GM12874 (cell line): ENCODE results near the gene TUBA1A.

ENCODE experiments used
- TF ChIP-seq, protein P1 (sequence below): IDR thresholded peaks from 2 replicates; pipeline ENCODE4 v1.5.1; 2011; ENCODE audit warnings: low read depth, mild to moderate bottlenecking, control low read depth, low read length, moderate library complexity; ENCODE audit not compliant: insufficient read depth

The TUBA1A gene

DNA sequence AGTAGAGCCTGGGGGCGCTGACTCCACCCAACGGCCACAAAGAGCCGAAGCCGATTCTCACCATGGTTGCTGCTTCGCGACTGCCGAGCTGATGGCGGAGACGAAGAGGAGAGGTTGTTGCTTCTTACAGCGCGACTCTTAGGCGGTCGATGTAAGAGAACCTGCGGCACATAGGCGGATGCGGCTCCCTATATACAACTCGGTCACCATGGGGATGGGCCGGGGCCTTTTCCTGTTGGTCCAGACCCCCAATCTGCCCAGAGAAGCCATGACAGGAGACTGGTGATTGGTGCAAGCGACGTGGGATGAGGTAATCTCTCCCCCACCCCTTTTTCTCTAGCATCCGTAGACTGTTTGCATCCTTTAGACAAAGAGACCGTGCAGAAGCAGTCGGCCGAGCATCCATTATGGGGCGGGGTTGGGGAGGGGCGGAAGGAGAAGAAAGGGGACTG is at the start of gene TUBA1A:
TUBA1A (minus strand) TSS at position 165 of the 452 bp plus-strand sequence; CDS start at position 64, 101 bp downstream.
- TF ChIP-seq, protein P1, sequence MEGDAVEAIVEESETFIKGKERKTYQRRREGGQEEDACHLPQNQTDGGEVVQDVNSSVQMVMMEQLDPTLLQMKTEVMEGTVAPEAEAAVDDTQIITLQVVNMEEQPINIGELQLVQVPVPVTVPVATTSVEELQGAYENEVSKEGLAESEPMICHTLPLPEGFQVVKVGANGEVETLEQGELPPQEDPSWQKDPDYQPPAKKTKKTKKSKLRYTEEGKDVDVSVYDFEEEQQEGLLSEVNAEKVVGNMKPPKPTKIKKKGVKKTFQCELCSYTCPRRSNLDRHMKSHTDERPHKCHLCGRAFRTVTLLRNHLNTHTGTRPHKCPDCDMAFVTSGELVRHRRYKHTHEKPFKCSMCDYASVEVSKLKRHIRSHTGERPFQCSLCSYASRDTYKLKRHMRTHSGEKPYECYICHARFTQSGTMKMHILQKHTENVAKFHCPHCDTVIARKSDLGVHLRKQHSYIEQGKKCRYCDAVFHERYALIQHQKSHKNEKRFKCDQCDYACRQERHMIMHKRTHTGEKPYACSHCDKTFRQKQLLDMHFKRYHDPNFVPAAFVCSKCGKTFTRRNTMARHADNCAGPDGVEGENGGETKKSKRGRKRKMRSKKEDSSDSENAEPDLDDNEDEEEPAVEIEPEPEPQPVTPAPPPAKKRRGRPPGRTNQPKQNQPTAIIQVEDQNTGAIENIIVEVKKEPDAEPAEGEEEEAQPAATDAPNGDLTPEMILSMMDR, result no peak

- TF ChIP-seq, protein P1, result no peak
Observed at GRCh38 chr12:49236423-49236822, 47.5 kb upstream of the TUBA1A start.

DNA sequence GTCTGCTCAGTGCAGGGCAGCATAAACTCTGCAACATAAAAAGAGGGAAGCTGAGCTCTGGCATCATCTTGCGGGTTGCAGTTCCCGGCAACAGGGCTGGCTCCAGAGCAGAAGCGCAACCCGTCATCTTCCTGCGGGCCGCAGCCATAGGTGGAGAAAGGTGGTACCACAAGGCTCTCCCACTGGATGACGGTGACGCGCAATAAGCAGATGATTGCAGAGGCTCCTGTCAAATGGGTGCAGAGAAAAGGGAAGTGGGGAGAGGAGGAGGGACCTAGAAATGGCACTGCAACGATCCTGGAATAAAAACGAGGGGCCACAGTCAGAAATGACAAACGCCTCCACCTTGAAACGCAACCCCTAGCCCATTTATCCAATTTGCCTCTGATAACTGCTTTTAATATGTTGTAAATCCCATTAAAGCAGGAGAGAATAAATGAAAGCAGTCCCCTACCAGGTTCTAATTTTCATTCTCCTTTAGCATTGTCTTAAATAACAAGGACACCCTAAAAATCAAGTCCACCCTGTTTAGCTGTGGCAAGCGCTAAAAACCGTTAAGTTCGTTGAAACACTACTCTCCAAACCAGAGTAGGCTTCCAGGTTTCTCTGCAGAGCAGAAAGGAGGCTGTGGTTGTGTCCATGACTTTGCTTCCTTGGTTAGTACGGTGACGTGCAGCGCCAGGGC is 45.1 kb upstream of the TUBA1A start:
- TF ChIP-seq, protein P1, result no peak

GRCh38 chr12:49232940-49233841 is 44.3 kb upstream of the TUBA1A start:
- TF ChIP-seq, protein P1, result no peak

DNA sequence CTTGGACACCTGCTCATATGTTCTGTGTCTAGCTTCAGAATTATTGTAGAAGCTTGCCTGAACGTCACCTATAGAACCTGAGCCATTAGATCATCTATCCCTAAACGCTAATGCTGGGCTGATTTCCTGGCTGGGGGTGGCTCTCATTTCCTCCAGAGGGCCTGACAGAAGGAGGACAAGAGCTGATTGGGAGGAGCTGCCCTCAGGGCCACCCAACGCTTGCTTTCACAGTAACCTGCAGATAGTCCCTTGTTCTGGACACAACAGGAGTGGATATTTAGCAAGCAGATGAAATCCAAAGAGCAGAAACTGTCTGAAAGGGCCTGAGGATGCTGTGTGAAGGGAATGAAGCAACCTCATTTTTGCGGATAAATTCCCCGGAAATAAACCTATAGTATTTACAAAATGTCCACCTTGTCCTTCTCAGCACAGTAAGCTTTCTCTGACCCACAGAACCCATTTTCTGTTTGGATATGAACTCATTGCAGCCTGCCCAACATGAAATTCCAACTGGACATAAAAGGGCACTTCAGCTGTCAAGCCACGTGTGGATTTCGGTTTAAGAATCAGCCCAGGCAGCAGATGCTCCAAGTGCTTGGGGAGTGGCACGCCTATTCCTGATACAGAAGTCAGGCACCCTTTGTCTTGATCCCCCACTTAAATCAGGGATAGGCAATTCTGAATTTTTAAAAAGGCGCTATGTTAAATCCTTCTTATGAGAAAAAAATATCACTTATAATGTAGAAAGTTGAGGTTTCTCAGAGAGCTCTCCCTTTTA is 43.2 kb upstream of the TUBA1A start:
- TF ChIP-seq, protein P1, result no peak

- TF ChIP-seq, protein P1, result no peak
Observed at GRCh38 chr12:49230805-49231194, 41.9 kb upstream of the TUBA1A start.
